GM12873 (cell line): ENCODE measurements around the gene FOXE3.

Source experiments
- CTCF ChIP-seq: IDR thresholded peaks from 2 replicates; pipeline ENCODE4 v1.5.1; 2012; ENCODE audit warnings: low read depth, mild to moderate bottlenecking, moderate library complexity, low read length, control low read depth; ENCODE audit not compliant: insufficient read depth; ENCODE audit errors: missing control alignments

FOXE3 gene

GRCh38 chr1:47439819-47440598, 23.9 kb downstream of the FOXE3 start:
- TF ChIP-seq CTCF: no peak

DNA sequence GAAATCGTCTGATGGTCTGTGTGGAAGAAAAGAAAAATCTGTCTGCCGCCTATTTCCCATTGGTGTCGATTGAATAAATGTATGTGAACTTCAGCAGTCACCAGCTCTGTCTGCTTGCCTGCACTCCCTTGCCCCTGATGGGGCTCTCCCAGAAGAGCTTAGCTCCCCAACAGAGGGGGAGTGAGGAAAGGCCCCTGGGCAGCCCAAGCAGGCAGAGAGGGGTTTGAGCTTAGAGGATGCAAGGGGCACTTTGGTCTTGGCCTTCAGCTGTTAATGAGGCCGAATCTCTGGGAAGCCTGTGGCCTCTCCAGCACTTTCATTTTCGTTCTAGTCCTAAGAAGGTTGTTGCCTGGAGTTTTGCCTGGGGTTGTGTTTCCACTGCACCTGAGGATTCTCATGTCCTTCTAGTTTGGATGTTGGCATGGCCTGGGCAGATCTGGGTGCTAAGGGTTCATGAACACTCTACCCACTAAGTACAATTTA, 24.6 kb downstream of the FOXE3 start:
- TF ChIP-seq CTCF: no peak

DNA sequence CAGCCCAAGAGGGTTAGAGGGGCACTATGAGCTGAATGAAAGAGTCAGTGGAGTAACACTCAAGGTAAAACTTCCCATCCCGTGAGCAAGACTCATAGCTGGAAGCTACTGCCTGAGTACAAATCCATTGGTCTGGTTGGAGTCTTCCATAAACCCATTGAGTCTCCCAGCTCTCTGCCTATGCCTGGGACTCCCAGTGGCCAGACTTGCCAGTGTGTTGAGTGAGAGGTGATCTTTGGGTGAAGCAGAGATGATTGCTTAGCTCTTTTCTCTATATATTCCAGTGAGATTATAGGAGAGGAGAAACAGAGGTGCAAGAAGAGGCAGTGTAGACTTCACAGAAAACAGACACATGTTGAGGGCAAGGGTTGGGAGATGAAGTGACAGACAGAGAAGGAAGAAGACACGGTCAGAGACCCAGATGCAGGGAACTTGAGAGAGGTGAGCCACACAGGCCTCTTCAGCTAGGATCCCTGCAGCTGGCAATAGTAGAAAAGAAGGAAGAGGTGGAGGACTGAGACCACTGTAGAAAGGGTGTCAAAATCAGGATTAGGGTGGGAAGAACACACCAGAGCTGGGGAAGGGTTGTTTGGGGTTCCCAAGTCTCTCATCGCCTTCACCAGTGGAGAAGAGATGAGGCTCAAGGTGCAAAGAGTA, 25.5 kb downstream of the FOXE3 start:
- TF ChIP-seq CTCF: no peak

GRCh38 chr1:47442202-47442601, 26.1 kb downstream of the FOXE3 start:
- no peak for TF ChIP-seq CTCF

DNA sequence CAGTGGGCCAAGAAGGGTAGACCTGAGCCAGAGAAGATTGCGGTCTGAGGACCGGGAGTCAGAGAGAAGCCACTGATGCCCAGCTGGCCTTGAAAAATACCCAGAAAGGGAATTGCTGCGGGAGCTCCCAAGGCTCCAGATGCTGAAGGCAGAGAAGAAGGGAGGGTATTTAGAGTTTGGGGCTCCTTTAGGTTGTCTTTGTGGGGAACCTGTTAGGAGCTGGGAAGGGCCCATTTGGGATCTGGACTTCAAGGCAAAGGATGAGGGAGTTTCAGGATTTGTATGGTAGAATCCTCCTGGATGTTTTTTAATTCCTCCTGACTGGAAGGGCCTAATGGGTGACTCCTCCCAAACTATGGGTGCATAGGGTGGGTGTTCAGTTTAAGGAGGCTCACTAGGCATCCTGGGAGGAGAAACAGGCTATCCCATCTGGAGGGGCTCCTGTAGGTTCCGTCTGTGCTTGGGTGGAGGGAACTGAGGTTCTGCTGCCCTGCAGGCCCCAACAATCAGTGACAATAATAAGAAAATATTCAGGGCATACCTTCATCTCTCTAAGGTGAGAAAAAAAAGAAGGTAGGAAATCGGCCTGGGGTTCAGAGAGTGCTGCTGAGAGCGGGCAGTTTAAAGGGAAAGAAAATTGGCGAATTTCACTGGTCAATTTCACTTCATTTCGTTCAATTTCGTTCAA, 26.9 kb downstream of the FOXE3 start:
- no peak for TF ChIP-seq CTCF

DNA sequence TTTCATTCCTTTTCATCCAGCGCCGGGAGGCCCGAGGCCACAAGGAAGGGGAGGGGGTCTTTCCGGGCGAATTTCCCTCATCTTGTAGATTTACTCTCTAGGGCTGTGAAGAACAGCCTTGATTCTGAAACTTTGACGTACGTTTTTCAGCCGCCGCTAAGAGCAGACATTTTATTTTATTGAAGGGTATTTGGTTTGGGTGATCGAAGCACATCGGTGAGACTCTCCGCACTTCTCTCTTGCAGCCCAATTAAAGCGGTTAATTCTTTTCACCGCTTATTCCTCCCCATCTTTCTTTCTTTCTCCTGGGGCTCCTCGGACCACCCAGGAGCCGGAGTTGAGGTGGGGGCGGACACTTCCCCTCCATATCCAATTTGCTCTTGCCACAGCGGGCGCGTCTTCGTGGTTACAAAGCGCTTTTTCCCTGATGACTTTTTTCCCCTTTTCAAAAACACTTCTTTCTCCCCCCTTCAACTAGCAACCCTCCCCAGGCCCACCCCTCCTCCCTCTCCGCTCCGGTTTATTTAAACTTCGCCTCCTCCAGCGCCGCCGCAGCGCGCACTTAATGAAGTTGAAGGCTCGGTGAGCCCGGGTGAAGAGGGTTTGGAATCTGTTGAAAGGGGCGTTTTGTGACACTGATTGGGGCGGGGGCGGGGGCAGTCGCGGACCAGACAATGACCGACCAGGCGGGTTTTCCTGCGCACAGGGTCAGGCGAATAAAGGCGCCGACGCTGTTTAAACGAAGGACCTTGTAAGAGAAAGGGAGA, 27.6 kb downstream of the FOXE3 start:
- TF ChIP-seq CTCF: no peak

- TF ChIP-seq CTCF: no peak
Observed at GRCh38 chr1:47444297-47444561, 28.1 kb downstream of the FOXE3 start.
